H1 (cell line): ENCODE measurements around the gene HIC1. TPM values are rescaled to one million over a fixed set of nuclear protein-coding genes. Genes with fewer than 3 reads are reported as not detected.
A peak's percentile ranks its signal among the peaks of the same experiment; 100 is the strongest.

ENCODE experiments used
- CTCF ChIA-PET: fragments of 300-600 bp; sonication (Branson Sonifier 250); formaldehyde crosslinking; loops from one replicate; lab custom pipeline; 2021; ENCODE audit not compliant: partially characterized antibody; lab: Charles Lee
- POLR2A ChIA-PET: fragments of 300-600 bp; sonication (Branson Sonifier 250); formaldehyde crosslinking; loops from one replicate; lab custom pipeline; 2021; ENCODE audit warnings: inconsistent platforms; ENCODE audit not compliant: partially characterized antibody; lab: Charles Lee
- DNase-seq, 2 experiments: peaks; one replicate each; pipeline versions ENCODE4 v3.0.0 to v3.0.0-alpha.2; 2010 to 2022; ENCODE audit warnings: low spot score in 2 of 2, low read depth in 1 of 2, mixed read lengths in 1 of 2
- FAIRE-seq: peaks from 2 replicates; lab custom pipeline; 2011; peaks lifted over from hg19 to GRCh38; lab: Jason Lieb, UNC
- H2AFZ ChIP-seq: 2 replicates; pipeline ENCODE4 v1.8.1; 2012; ENCODE audit warnings: low read length, inconsistent platforms
- H2AK5ac ChIP-seq: 2 replicates; pipeline ENCODE4 v1.6.1; 2013; ENCODE audit warnings: low read depth, low read length
- H2BK120ac ChIP-seq: replicated peaks from 2 replicates; pipeline ENCODE3; 2013; ENCODE audit warnings: low read depth, low read length, inconsistent platforms
- H2BK12ac ChIP-seq: 2 replicates; pipeline ENCODE4 v1.6.1; 2013; ENCODE audit warnings: low read depth, low read length
- H2BK15ac ChIP-seq: 2 replicates; pipeline ENCODE4 v1.6.1; 2013; ENCODE audit warnings: low read length
- H2BK20ac ChIP-seq: 2 replicates; pipeline ENCODE4 v1.6.1; 2013; ENCODE audit warnings: low read length
- H2BK5ac ChIP-seq: 2 replicates; pipeline ENCODE4 v1.6.1; 2013; ENCODE audit warnings: low read depth, low read length
- H3K14ac ChIP-seq: 2 replicates; pipeline ENCODE4 v1.6.1; 2013; ENCODE audit warnings: inconsistent platforms; ENCODE audit not compliant: insufficient read length
- H3K18ac ChIP-seq: 2 replicates; pipeline ENCODE4 v1.6.1; 2013; ENCODE audit warnings: low read length; ENCODE audit errors: extremely low read depth
- H3K23ac ChIP-seq: 2 replicates; pipeline ENCODE4 v1.6.1; 2013; ENCODE audit warnings: inconsistent platforms; ENCODE audit not compliant: insufficient read length
- H3K23me2 ChIP-seq: 2 replicates; pipeline ENCODE4 v1.6.1; 2013; ENCODE audit warnings: low read depth, low read length
- H3K27ac ChIP-seq: 2 replicates; pipeline ENCODE4 v1.6.1; 2011; ENCODE audit warnings: low read depth, low read length, inconsistent platforms
- H3K27me3 ChIP-seq, 4 experiments: replicated peaks in 1 of 4; 1 replicate in 1 of 4; 2 replicates in 3 of 4; pipeline versions ENCODE4 v1.6.1 to v1.8.1; 2011 to 2013; ENCODE audit warnings: low read length in 3 of 4, mild to moderate bottlenecking in 3 of 4, inconsistent platforms in 2 of 4, mixed read lengths in 2 of 4, moderate library complexity in 1 of 4; ENCODE audit not compliant: control insufficient read depth in 3 of 4, insufficient read depth in 3 of 4; ENCODE audit errors: extremely low read depth in 1 of 4
- H3K36me3 ChIP-seq, 4 experiments: 2 replicates each; pipeline versions ENCODE4 v1.6.1 to v1.8.1; 2011 to 2013; ENCODE audit warnings: mild to moderate bottlenecking in 4 of 4, low read length in 3 of 4, moderate library complexity in 2 of 4, control low read depth in 1 of 4, inconsistent platforms in 1 of 4; ENCODE audit not compliant: insufficient read depth in 4 of 4, control insufficient read depth in 2 of 4
- H3K4ac ChIP-seq: replicated peaks from 2 replicates; pipeline ENCODE3; 2013; ENCODE audit warnings: low read length, low read depth, mixed read lengths, inconsistent platforms; ENCODE audit not compliant: insufficient read length
- H3K4me1 ChIP-seq, 4 experiments: replicated peaks in 1 of 4; 1 replicate in 1 of 4; 2 replicates in 3 of 4; pipeline versions ENCODE4 v1.6.1 to v1.8.1; 2011 to 2013; ENCODE audit warnings: low read length in 3 of 4, inconsistent platforms in 2 of 4, mixed read lengths in 1 of 4; ENCODE audit not compliant: insufficient read depth in 4 of 4, control insufficient read depth in 3 of 4
- H3K4me2 ChIP-seq, 2 experiments: 2 replicates each; pipeline versions ENCODE4 v1.6.1 to v1.8.1; 2011 to 2013; ENCODE audit warnings: low read depth in 2 of 2, low read length in 2 of 2, control low read depth in 1 of 2, inconsistent platforms in 1 of 2, mild to moderate bottlenecking in 1 of 2; ENCODE audit not compliant: insufficient read depth in 1 of 2
- H3K4me3 ChIP-seq, 4 experiments: fragments of 200-600, 300-600 bp in 1 of 4; sonication (generic), shearing (Covaris generic), sonication (Bioruptor Twin) in 1 of 4; 2 replicates each; pipeline versions ENCODE4 v1.5.1 to v1.8.1; 2011 to 2016; ENCODE audit warnings: low read length in 4 of 4, low read depth in 3 of 4, control low read depth in 2 of 4, inconsistent platforms in 2 of 4, mild to moderate bottlenecking in 2 of 4, mixed read lengths in 1 of 4, moderate library complexity in 1 of 4; ENCODE audit not compliant: insufficient read depth in 2 of 4; ENCODE audit errors: extremely low read depth in 1 of 4
- H3K56ac ChIP-seq: replicated peaks from 2 replicates; pipeline ENCODE3; 2013; ENCODE audit warnings: low read depth, mild to moderate bottlenecking, mixed read lengths, low read length, inconsistent platforms; ENCODE audit not compliant: insufficient read length
- H3K79me1 ChIP-seq: 2 replicates; pipeline ENCODE4 v1.6.1; 2013; ENCODE audit warnings: low read depth, low read length, control low read depth
- H3K79me2 ChIP-seq, 2 experiments: 2 replicates each; pipeline versions ENCODE4 v1.6.1 to v1.8.1; 2012 to 2013; ENCODE audit warnings: low read length in 2 of 2, mild to moderate bottlenecking in 2 of 2, inconsistent platforms in 1 of 2; ENCODE audit not compliant: insufficient read depth in 2 of 2, control insufficient read depth in 1 of 2
- H3K9ac ChIP-seq, 4 experiments: replicated peaks in 1 of 4; 1 replicate in 1 of 4; 2 replicates in 3 of 4; pipeline versions ENCODE4 v1.6.1 to v1.8.1; 2011 to 2013; ENCODE audit warnings: low read depth in 3 of 4, low read length in 3 of 4, control low read depth in 2 of 4, mild to moderate bottlenecking in 2 of 4, moderate library complexity in 2 of 4, inconsistent platforms in 1 of 4; ENCODE audit errors: extremely low read depth in 1 of 4
- H3K9me3 ChIP-seq, 2 experiments: 2 replicates each; pipeline versions ENCODE4 v1.6.1 to v1.8.1; 2012 to 2013; ENCODE audit warnings: mild to moderate bottlenecking in 2 of 2, moderate library complexity in 2 of 2, control low read depth in 1 of 2, inconsistent platforms in 1 of 2, low read depth in 1 of 2, low read length in 1 of 2, mixed read lengths in 1 of 2; ENCODE audit not compliant: insufficient read depth in 2 of 2
- H4K20me1 ChIP-seq, 2 experiments: replicated peaks in 1 of 2; 2 replicates each; pipeline versions ENCODE3 to v1.8.1; 2011 to 2013; ENCODE audit warnings: inconsistent platforms in 2 of 2, low read length in 2 of 2, mild to moderate bottlenecking in 1 of 2; ENCODE audit not compliant: insufficient read depth in 2 of 2, control insufficient read depth in 1 of 2
- H4K5ac ChIP-seq: 2 replicates; pipeline ENCODE4 v1.6.1; 2013; ENCODE audit warnings: low read length, low read depth, mixed read lengths, inconsistent platforms; ENCODE audit not compliant: insufficient read length
- H4K8ac ChIP-seq: 2 replicates; pipeline ENCODE4 v1.8.0; 2013; ENCODE audit warnings: mild to moderate bottlenecking, moderate library complexity, low read length, inconsistent platforms; ENCODE audit not compliant: insufficient read depth; ENCODE audit errors: extremely low read depth
- H4K91ac ChIP-seq: replicated peaks from 2 replicates; pipeline ENCODE3; 2013; ENCODE audit warnings: low read length, mixed read lengths, inconsistent platforms; ENCODE audit not compliant: insufficient read length
- CBX5 ChIP-seq: fragments of 300-800, 300-1000 bp; sonication (generic); IDR thresholded peaks from 2 replicates; pipeline ENCODE4 v1.7.1; 2016; ENCODE audit warnings: antibody characterized with exemption, low read length, low read depth
- CEBPB ChIP-seq: IDR thresholded peaks from 2 replicates; pipeline ENCODE4 v1.6.1; 2012; ENCODE audit warnings: low read depth, low read length
- CTBP2 ChIP-seq: IDR thresholded peaks from 2 replicates; pipeline ENCODE4 v1.7.0; 2011; ENCODE audit warnings: borderline replicate concordance, mild to moderate bottlenecking, moderate library complexity, mixed read lengths, low read length; ENCODE audit not compliant: insufficient read depth, insufficient read length
- EP300 ChIP-seq, 2 experiments: IDR thresholded peaks; 1 replicate in 1 of 2; 2 replicates in 1 of 2; pipeline ENCODE4 v1.6.1; 2011 to 2012; ENCODE audit warnings: low read depth in 2 of 2, low read length in 2 of 2, mild to moderate bottlenecking in 2 of 2, borderline replicate concordance in 1 of 2, inconsistent platforms in 1 of 2, moderate library complexity in 1 of 2
- HDAC2 ChIP-seq, 2 experiments: fragments of 300-600 bp in 1 of 2; sonication (generic) in 1 of 2; IDR thresholded peaks; 2 replicates each; pipeline ENCODE4 v1.6.1; 2011 to 2012; ENCODE audit warnings: low read depth in 2 of 2, low read length in 2 of 2, mild to moderate bottlenecking in 2 of 2, moderate library complexity in 2 of 2, borderline replicate concordance in 1 of 2, inconsistent platforms in 1 of 2
- JUN ChIP-seq: IDR thresholded peaks from 2 replicates; pipeline ENCODE4 v1.6.1; 2011; ENCODE audit warnings: low read depth, mild to moderate bottlenecking, improper control_type of control experiment, low read length
- MAFK ChIP-seq: IDR thresholded peaks from 2 replicates; pipeline ENCODE4 v1.6.1; 2012; ENCODE audit warnings: low read depth, mild to moderate bottlenecking, improper control_type of control experiment, low read length
- NRF1 ChIP-seq: IDR thresholded peaks from 2 replicates; pipeline ENCODE4 v1.6.1; 2011; ENCODE audit warnings: mild to moderate bottlenecking, low read depth, low read length, improper control_type of control experiment
- POLR2A ChIP-seq, 2 experiments: IDR thresholded peaks; 1 replicate in 1 of 2; 2 replicates in 1 of 2; pipeline ENCODE4 v1.6.1; 2011; ENCODE audit warnings: low read depth in 2 of 2, low read length in 2 of 2, mild to moderate bottlenecking in 2 of 2; ENCODE audit errors: control extremely low read depth in 1 of 2
- POU5F1 ChIP-seq: IDR thresholded peaks from 2 replicates; pipeline ENCODE4 v1.6.1; 2011; ENCODE audit warnings: low read depth, mild to moderate bottlenecking, low read length, moderate library complexity
- RXRA ChIP-seq: IDR thresholded peaks from 2 replicates; pipeline ENCODE4 v1.6.1; 2011; ENCODE audit warnings: low read depth, mild to moderate bottlenecking, low read length, moderate library complexity; ENCODE audit not compliant: insufficient read depth
- SIN3A ChIP-seq, 2 experiments: IDR thresholded peaks in 1 of 2; conservative IDR thresholded peaks in 1 of 2; 2 replicates each; pipeline ENCODE4 v1.6.1; 2011 to 2012; ENCODE audit warnings: low read length in 2 of 2, improper control_type of control experiment in 1 of 2, low read depth in 1 of 2, mild to moderate bottlenecking in 1 of 2
- SP2 ChIP-seq: IDR thresholded peaks from 2 replicates; pipeline ENCODE4 v1.6.1; 2012; ENCODE audit warnings: mild to moderate bottlenecking, low read length, inconsistent platforms
- ZNF274 ChIP-seq: IDR thresholded peaks from 2 replicates; pipeline ENCODE4 v1.7.0; 2012; ENCODE audit warnings: low read length, borderline replicate concordance; ENCODE audit errors: extremely low read depth
- WGBS, 2 experiments: shearing (Covaris generic) in 1 of 2; methylation state at CpG; one replicate each; pipeline versions ENCODE4 v1.1.6 to v1.1.7; 2013 to 2015; ENCODE audit warnings: low lambda C conversion rate in 2 of 2, mixed read lengths in 2 of 2, inconsistent platforms in 1 of 2, low coverage in 1 of 2, missing lambda C conversion rate in 1 of 2; ENCODE audit not compliant: insufficient replicate concordance in 2 of 2, insufficient coverage in 1 of 2, insufficient read length in 1 of 2; ENCODE audit errors: extremely low coverage in 1 of 2, missing lambda C conversion rate in 1 of 2; 5-methylcytosine and 5-hydroxymethylcytosine counted together
- polyA plus RNA-seq, 7 experiments: library from polyadenylated mRNA; depleted of rRNA in 3 of 7; stranded (reverse) in 5 of 7; unstranded in 2 of 7; fragments of >200 nt in 5 of 7; fragments of 200-250 nt in 2 of 7; gene quantifications; 1 replicate in 5 of 7; 2 replicates in 1 of 7; 4 replicates in 1 of 7; pipeline versions ENCODE4 v1.2.1 to v1.2.3, GENCODE V29; 2011 to 2013; ENCODE audit warnings: missing spikeins in 2 of 7, mixed read lengths in 2 of 7
- total RNA-seq: library from RNA; stranded (reverse); fragmentation: NEBNext Ultra II Directional; extraction: Animal tissue kit (Norgen Biotek cat#: 25700); gene quantifications from 2 replicates; pipeline ENCODE4 v1.2.1, GENCODE V29; 2021

Gene HIC1
- total and polyA plus RNA-seq, 2 of the 8 experiments (the other 6 are each of a cell fraction or from before 2014, with no cell fraction given), result 0.06 to 0.09 TPM

DNA sequence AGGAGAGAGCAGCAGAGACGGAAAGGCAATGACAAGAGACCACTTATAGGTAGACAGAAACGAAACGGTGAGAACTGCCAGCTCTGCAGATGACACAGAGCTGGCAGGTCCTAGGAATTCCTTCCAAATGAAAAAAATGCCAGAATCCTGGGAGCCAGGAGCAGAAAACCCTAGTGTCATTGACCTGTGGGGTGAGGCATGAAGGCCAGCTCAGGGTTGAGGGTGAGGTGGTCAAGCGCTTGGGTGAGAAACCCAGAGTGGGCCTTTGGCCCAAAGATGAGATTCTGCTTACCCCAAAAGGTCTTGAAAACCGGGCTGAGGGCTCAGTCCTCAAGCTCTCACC is 9.2 kb downstream of the HIC1 start:
- CTCF ChIA-PET, result interaction anchor here (0.7 to 7.6 kb wide), 20 partner anchors 10 to 219 kb away, joined by 3 to 58 read pairs (median 5); partner anchors contain the start of gene HIC1
- FAIRE-seq (no peak), DNase-seq (no peak)
- Histone ChIP-seq H4K91ac (no peak overlapping the region), H3K79me2 (no peaks in the 10 kb centered on the region), H3K56ac (no peak overlapping the region), H3K9me3 (no peaks in the 10 kb centered on the region), H2BK15ac (no peak overlapping the region), H2AK5ac (no peak overlapping the region), H3K14ac (no peak overlapping the region), H2BK120ac (no peak overlapping the region), H3K23ac (no peak overlapping the region), H3K27me3 (peaks cover 0 to 21% (median 15%) of the 10 kb centered on the region in 4 experiments; a peak in 5 of 7 replicates), H2BK5ac (no peak overlapping the region), H2AFZ (no peak overlapping the region), H3K4me2 (no peak overlapping the region), H4K8ac (no peak overlapping the region), H3K36me3 (peaks cover 0 to 4% (median 0%) of the 10 kb centered on the region in 4 experiments; a peak in 1 of 8 replicates), H3K23me2 (no peaks in the 10 kb centered on the region), H3K4ac (no peak overlapping the region), H4K5ac (no peak overlapping the region), H3K18ac (no peak overlapping the region), H2BK12ac (0 out of 2 replicates have a peak overlapping the region, but pooled peaks have one; percentile 39), H4K20me1 (peaks cover 6 to 8% of the 10 kb centered on the region in 2 experiments), H3K4me3 (no peak overlapping the region), H3K27ac (no peak overlapping the region), H3K79me1 (no peaks in the 10 kb centered on the region), H3K4me1 (peaks cover 0 to 13% (median 9%) of the 10 kb centered on the region in 4 experiments; a peak in 6 of 7 replicates), H2BK20ac (no peak overlapping the region), H3K9ac (no peak overlapping the region)
- 73% methylated on average over 5 of the region's 5 CpGs; no CpG with 5 or more reads in 1 of the 2 experiments for WGBS, 2 experiments
- no peak for TF ChIP-seq CTBP2
- no peak for TF ChIP-seq SIN3A (conservative IDR thresholded peaks at IDR 0.05 in 1 of 2, IDR thresholded peaks at IDR 0.05 in 1 of 2; ENCODE audit: low read depth in 1 of 2, low read length in 2 of 2)
- no peak for TF ChIP-seq CBX5
- no peak for TF ChIP-seq EP300 (IDR thresholded peaks at IDR 0.05; ENCODE audit: borderline replicate concordance in 1 of 2, low read depth in 2 of 2, low read length in 2 of 2)
- no peak for TF ChIP-seq RXRA
- no peak for TF ChIP-seq POLR2A (IDR thresholded peaks at IDR 0.05; ENCODE audit: control extremely low read depth in 1 of 2, low read depth in 2 of 2, low read length in 2 of 2)
- no peak for TF ChIP-seq SP2
- TF ChIP-seq CEBPB, result no peak
- TF ChIP-seq ZNF274, result no peak
- no peak for TF ChIP-seq POU5F1
- TF ChIP-seq JUN, result no peak
- TF ChIP-seq MAFK, result no peak
- no peak for TF ChIP-seq HDAC2 (IDR thresholded peaks at IDR 0.05; ENCODE audit: borderline replicate concordance in 1 of 2, low read depth in 2 of 2, low read length in 2 of 2)
- TF ChIP-seq NRF1, result no peak
- POLR2A ChIA-PET, result interaction anchor here (1.0 kb wide), 1 partner anchor 108 kb away, joined by 3 read pairs; no protein-coding TSS in a partner anchor
